HK-2 (cell line): ENCODE results near the gene TMEM63A.

ENCODE experiments used
- DNase-seq: peaks from one replicate; pipeline ENCODE4 v3.0.0-alpha.2; 2018; ENCODE audit not compliant: unreplicated experiment

The TMEM63A gene

DNA sequence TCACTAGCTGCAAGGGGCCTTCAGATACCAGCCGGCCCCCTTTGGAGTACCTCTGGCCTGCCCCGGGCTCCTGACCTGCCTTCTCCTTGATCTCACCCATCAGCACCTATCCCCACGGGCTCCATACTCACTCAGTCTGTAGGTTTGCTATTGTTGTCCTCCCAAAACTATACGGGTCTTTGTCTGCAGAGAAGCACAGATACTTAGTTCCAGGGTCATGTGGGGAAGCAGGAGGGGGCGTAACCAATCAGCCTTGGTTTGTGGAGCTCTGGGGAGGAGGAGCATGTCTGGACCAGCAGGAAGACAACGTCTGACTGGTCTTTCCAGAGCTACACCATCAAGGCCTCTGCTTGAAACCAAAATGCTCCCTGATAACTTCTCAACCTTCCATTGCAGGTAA is 15.2 kb downstream of the TMEM63A start:
- DNase-seq, result no peak

DNA sequence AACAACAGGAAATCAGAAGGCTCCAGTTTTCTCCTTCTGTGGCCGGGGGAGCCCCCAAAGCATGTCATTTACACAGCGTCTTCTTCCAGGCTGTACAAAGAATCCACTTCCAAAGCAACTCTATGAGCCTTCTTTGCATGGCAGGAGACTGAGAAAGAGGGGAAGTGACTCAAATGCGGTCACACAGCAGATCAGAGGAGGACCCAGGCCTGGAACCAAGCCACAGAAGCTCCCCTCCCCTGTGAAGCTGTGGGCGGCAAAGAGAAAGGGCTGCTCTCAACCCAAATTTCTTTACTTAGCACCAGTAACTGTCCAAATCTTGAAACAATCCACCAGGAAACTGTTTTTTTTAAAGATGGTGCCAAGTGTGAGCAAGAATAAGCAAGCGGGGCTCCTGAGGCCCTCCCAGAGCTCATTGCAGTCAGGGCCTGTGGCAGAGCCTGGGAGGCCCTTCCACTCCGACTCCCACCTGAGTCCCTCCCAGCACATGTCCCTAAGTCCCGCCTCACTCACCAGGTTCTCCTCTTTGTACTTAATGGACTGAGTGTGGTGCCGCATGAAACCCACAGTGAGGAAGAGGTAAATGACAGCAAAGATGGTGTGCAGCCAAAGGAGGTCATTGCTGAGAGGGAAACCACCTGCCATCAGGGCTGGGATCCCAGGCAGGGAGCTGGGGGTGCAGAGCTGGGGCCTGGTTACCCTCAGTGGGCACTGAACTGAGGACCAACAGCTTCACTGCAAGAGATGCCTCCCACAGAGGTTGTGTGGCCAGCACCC is 15.9 kb downstream of the TMEM63A start:
- DNase-seq, result peak; percentile 48

DNA sequence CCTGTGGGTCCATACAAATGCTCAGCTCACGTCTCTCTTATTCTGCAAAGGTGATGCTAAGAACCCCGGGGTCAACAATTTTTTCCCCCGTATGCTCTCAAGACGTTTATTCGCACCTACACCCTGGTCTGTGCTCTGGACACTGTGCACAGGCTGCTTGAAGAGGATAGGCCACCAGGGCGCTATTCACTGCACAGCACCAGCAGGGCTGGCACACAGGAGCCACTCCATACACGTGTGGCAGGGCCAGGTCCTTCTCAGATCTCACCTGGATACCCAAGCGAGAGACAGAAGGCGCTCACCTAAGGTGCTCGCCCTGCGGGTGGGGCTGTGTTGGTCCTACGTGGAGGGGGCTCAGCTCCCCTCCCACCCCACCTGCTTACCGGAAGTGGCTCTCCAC is 16.7 kb downstream of the TMEM63A start:
- no peak for DNase-seq

DNA sequence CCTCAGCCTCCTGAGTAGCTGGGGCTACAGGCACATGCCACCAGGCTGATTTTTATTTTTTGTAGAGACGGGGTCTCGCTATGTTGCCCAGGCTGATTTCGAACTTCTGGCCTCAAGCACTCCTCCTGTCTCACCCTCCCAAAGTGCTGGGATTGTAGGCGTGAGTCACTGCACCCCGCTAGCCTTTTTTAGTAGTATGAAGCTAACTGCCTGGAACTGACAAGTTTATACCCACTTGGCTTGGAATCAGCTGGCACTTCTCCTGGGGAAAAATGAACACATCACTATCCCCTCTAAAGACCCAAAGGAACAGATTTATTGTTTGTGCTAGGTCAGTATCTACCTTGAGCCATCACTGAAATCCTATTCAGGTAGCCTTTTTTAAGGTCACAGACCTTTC is 19.0 kb downstream of the TMEM63A start:
- no peak for DNase-seq

DNA sequence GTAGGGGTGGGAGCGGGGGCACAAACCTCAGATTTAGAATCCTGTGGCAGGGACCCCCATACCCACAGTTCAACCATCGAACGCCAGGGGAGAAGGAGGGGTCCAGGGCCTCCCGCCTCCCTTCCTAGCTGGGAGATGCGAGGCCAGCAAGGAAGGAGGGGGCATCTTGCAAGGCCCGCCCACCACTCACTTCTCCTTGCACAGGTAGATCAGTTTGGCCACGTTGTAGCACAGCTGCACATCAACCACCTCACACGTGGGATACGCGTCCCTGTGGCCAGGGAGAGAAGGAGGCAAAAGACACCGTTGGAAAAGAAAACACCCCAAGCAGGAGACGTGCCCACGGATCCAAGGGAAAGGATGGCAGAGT is 19.6 kb downstream of the TMEM63A start:
- no peak for DNase-seq

DNA sequence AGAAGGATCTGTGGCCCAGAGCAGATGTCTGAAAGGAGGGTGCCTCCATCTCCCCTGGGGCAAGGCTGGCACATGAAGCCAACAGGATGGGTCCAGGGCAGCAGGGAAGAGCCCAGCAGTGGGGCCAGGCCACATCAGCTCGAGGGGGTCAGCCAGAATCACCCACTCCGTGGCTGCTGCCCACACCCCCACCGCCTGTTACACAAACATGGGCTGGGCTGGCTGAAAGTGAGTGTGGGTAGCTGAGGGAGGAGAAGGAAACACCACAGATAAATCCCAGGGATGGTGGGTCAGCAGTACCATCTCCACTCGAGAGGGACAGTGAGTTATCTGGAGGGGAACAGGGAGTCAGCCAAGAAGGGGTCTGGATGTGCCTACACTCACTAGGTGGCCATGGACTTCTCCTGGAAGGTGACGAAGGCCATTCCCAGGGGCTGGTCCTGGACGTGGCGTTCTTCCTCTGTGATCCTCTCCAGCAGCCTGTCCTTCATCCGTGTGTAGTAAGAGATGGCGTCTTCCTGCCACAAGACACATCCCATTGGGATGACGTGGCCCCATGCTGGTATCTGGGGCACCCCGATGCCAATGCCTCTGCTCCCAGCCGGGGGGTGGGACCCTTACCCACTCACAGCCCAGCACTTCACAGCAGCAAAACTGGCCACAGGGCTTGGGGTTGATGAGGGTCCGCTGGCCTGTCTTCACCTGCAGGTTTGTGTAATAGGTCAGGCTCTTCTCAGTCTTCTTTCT is 20.2 kb downstream of the TMEM63A start:
- DNase-seq, result no peak

DNA sequence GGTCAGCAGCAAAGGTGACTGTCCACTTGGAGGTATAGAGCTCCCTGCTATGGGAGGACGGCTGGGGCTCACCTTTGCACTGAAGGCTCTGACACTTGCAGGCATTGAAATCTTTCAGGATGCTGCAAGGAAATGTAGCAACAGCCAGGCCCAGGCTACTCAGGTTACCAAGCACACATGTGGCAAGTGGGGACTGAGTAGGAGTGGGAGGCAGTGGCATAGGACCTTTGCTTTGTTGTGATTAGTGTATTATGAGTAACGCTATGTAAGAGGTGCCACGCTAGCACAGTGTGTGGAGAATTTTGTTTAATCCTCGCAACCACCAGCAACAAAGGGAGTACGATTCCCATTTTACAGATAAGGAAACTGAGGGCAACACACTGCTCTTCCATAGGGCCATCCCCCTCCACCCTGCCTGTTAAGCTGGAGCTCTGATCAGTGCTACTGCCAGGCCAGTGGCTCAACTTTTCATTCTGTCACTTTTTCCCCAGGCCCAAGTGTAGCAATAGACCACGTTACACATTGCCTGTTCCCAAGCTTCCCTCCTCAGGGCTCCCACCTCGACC is 21.2 kb downstream of the TMEM63A start:
- no peak for DNase-seq

DNA sequence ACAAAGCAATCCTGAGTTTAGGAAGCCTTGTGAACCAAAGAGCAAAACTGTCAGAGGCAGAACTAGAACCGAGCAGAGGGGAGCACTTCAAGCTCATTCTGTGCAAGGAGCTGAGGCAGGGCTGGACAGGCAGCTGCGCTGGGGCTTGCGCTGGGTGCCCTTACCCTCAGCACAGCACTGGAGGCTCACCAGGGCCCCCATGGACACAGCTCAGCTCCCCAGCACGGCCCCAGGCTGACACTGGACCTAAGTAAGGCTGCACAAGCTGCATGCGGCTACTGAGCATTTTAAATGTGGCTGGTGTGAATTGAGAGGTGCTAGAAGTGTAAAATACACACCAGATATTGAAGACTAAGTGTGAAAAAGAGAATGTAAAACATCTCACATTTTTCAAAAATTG is 22.1 kb downstream of the TMEM63A start:
- no peak for DNase-seq

DNA sequence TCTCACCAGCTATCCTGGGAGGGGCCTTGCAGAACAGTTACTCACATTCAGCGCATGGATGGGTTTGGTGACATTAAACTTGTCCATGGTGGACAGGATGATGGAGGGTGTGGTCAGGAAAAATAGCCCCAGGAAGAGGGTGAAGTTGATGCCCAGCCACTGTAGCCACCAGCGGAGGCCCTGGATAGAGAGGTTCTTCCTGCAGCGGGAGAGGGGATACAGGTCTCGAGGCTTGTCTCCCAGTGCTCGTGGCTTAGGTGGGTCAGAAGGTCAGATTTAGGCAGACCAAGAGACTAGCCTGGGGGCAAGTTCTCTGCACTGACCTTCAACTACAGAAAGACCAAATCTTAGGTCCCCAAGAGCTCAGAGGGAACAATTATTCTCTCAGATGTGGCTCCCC is 23.0 kb downstream of the TMEM63A start:
- DNase-seq, result no peak

DNA sequence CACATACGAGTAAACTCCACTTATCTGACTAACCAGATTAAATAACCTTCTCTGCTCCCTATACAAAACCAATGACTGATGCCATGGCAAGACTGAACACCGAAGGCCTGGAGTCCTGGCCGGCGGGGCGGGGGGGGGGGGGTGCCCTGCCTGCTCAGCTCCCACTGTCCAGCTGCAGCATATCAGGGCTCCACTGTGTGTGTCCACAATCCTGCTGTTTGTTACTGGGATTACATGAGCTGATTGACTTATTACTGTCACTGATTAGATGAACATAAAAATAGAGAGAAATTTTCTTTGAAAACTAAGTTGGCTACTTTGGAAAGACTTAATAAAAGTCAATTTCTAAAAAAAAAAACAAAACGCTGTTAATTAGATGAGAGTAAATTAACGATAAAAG is 24.9 kb downstream of the TMEM63A start:
- no peak for DNase-seq

DNA sequence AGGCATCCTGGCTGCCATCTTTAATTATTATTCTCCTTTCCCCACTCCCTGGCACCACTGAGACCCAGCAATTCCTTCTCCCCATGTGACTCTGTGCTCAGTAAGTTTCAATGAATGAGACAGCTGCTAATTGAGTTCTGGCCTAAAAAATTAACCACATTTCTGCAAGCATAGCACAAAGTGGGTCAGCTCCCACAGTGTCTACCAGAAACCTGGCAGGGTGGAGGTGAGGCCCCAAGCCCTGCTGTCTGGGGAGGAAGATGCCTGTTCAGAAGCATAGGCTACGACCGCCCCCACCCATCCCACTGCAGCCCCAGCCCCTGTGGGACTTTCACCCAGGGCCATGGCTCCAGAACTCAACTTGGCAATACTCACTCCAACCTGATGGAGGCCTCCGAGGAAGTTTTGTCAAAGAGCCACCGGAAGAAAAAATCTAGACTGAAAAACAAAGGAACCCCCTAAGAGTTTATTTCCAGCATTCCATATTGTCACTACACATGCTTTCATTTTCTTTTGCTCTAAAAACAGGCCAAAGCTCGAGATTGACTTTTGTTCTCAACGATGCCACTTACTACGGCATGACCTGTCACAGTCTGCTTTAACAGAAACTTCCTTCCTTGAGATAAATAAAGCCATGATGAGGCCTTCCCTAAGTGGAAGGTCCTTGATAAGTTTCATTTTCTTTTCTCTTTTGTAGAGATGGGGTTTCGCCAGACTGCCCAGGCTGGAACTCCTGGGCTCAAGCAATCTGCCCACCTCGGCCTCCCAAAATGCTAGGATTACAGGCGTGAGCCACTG is 26.5 kb downstream of the TMEM63A start:
- no peak for DNase-seq

DNA sequence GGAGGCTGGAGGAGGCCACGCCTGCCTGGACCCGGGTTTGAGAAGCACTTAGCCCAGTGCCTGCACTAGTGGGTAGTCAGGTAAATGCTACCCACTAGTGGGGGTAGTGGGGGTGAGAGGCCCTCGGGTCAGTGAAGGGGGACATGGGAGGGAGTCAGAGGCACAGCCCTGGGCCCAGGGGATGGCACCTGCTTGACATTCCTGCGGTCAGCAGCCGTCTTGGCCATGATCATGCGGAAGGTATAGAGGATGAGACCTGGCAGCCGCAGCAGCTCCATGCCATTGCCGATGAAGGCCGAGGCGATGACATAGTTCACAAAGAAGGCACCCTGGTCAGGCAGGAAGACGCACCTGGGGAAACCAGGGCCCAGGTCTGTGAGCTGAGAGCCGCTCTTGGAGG is 28.7 kb downstream of the TMEM63A start:
- DNase-seq, result no peak

DNA sequence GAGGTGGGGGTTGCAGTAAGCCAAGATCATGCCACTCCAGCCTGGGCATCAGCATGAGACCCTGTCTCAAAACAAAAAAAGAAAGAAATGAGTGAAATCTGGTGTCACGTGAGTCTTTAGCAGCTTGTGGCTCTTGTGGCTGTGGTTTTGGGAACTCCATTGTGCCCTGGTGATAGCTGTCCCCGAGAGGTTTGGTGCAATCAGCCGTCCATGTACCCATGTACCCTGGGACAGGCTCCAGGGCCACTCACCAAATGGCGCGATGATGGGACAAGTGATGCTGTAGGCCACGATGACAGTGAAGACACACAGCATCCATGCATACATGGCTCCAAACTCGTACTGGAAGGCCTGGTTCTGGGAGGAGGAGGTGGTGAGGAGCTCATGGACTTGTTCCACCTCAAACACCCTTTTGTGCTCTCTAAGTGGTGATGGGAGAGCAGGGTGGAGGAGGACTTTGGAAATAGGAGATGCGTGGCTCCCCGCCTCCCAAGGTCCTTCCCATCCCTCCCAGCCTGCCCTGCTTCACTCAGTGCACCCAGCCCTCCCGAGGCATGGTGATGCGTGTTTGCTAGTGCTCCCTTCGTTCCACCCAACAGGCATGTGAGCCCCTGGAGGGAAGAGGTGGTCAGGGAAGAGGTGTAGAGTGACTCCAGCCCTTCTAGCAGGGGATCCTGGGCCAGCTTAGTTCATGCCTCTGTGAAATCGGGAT is 29.6 kb downstream of the TMEM63A start:
- no peak for DNase-seq

DNA sequence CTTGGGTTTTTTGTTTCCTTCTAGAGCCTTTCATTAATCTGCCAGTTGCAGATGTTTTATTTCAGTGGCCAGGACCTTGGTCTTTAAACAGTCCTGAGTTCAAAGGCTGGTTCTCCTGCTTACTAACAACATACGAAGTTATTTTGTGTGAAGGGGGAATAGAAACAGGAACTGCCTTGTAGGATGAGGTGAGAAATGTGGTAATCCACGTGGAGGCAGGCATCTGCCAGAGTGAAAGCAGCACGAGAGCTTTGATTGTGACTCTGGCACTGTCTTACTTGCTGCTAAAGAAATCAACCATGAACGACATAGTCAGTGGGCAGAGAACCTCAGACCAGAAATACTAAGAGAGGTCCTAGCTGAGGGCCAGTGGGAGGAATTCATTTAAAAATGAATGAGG is 30.4 kb downstream of the TMEM63A start:
- DNase-seq, result no peak

DNA sequence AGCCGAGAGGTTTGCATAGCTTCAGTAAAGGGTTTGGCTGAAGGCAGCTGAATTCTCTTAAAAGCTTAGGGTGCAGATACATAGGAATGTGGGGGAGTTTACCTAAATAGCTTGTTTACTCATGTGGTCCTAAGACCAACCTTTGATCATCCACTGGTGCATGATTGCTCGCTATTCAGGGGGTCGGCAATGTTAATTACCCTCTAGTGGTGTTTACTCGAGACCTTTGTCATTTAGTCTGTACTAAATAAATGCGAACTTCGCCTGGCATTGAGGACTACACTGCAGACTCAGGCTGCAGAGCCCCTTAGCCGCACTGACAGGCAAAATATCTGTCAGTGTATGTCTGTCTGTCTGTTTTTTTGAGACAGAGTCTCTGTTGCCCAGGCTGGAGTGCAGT is 31.8 kb downstream of the TMEM63A start:
- DNase-seq, result no peak

DNA sequence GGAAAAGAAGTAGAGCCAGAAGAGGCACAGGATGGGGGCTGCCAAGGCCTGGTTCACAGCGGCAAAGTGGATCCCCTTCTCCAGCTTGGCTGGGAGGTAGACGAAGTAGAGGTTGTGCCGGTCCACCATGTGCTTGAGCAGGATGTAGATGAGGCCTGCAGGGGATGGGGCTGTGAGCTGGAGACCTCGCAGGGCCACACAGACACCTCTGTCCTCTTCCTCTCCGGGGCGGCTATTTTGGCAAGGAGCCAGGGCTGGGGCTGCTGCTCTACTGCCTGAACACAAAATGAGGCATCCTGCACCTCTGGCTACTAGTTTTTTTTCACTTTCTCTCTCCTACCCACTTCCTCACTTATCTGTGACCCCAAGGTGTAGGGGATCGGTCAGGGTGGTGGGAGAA is 32.3 kb downstream of the TMEM63A start:
- DNase-seq, result no peak

DNA sequence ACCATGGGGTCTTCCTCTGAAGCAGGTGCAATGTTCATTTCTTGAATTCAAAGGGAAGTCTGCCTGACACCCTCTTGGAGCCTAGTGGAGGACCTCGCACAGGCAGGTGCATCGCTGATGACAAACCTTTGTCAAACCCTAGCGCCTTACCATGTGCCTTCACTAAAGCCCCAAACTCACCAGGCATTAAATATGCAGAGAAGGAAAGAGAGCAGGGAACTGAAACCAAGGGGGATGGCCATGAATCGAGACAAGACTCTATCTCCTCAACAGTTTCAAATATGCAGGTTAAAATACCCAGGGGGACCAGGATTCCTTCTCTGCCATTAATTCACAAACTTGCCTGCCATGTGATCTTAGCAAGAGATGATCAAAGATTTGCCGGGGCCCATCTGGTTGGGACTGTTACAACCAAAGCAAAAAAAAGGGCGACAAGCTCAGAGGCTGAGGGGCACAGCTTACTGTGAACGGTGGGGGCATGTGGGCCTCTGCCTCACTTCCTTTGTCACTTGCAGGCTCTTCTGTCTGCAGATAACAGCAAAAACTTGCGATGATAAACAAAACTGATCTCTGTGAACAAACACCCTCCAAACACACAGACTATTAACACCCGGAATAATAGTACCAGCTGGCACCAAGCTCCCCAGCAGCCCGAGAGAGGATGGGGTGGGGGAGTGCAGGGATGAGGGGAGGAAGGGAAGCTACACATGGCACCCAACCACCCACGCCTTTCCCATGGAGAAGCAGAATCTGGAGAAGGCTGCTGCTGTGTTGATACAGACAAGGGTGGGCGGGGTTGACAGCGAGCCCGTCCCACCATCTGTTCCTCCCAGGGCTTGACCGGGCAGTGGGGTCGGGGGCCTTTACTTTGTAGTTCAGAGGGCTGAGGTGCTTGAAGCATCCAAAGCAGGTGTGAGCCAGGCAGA is 33.9 kb downstream of the TMEM63A start:
- no peak for DNase-seq

DNA sequence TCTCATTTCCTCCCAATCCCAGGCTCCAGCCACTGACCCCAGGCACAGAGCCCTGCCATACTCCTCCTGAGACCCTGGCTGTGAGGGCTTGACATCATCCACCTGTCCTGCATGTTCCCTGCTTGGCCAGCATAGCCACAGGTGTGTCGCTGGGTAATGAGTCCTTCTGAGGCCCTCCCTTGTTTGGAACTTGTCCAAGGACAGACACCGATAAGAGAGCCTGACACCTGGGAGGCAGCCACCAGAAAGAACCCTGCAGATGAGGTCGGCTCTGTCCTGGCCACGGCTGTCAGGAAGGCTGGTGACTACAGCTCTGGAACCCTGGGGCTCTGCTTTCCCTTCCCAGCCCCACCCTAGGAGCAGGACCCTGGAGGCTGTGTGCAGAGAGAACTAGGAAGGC is 34.6 kb downstream of the TMEM63A start:
- DNase-seq, result no peak

DNA sequence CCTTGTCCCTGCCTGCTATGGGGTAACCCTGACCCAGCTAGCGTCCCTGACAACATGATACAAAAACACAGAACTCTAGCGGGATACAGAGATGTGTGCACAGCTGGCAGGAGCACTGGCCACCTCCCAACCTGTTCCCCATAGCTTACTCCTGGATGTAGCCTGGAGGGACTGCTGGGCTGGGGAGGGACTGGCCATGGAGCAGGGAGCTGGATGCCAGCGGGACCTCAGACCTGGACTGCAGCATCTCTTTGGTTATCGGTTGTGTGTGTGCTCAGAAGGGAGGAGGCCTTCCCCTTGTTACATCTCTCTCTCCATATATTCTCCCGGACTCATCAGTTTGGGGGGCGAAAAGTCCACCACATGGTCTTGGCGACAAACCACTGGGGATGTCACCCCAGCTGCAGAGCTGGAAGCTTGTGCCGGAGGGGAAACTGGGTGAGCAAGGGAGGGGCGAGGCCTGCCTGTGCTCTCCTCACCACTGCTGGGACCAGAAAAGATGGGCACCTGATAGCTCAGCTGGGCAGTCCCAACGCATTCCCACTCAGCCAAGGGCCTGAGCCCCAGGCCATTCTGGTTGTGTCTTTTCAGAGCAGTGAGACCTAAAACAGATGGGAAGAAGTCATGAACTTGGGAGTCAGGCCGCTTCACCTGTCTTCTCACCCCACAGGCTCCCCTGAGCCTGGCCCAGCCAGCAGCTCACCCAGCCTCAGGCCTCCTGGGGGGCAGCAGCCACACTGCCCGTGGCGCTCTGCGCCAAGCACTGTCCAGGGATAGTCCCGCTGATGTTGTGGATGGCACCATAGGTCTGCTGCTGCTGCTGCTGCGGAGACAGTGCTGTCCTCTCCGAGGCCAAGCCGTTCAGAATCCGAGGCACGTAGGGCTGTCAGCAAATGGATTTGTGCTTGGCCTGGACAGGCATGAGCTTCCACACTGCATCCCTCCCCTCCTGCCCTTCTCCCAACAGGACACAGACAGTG is 35.6 kb downstream of the TMEM63A start:
- no peak for DNase-seq
